Sigmoid colon (tissue), 7 donors: Measurements from ENCODE around the gene CDAN1. TPM values are rescaled to one million over a fixed set of nuclear protein-coding genes. Genes with fewer than 3 reads are reported as not detected.

Experiments
- DNase-seq: peaks from one replicate; pipeline ENCODE4 v3.0.0-alpha.2; 2019
- H3K27ac ChIP-seq, 4 donors: fragments of 200-600 bp; sonication (generic); one replicate each; pipeline ENCODE4 v1.5.1; 2016 to 2019; ENCODE audit warnings: mild to moderate bottlenecking in 1 of 4
- H3K27me3 ChIP-seq, 3 donors: fragments of 200-600 bp; sonication (generic); one replicate each; pipeline ENCODE4 v1.5.1; 2019; ENCODE audit warnings: mild to moderate bottlenecking in 1 of 3
- H3K36me3 ChIP-seq, 4 donors: fragments of 200-600 bp; sonication (generic); one replicate each; pipeline ENCODE4 v1.5.1; 2016 to 2019
- H3K4me1 ChIP-seq, 4 donors: fragments of 200-600 bp; sonication (generic); one replicate each; pipeline ENCODE4 v1.5.1; 2017 to 2019
- H3K4me3 ChIP-seq, 4 donors: fragments of 200-600 bp; sonication (generic); one replicate each; pipeline ENCODE4 v1.5.1; 2017 to 2019; ENCODE audit warnings: mild to moderate bottlenecking in 2 of 4, moderate library complexity in 1 of 4
- H3K9me3 ChIP-seq, 4 donors: fragments of 200-600 bp in 3 of 4; sonication (generic) in 3 of 4; one replicate each; pipeline versions ENCODE4 v1.5.1 to v1.6.1; 2013 to 2019
- EP300 ChIP-seq, 4 donors: sonication (generic); formaldehyde crosslinking; IDR thresholded peaks; one replicate each; pipeline ENCODE4 v1.6.1; 2017; ENCODE audit warnings: antibody characterized with exemption in 4 of 4
- POLR2A ChIP-seq, 2 donors: fragments of 450-650 bp; IDR thresholded peaks; one replicate each; pipeline ENCODE4 v1.6.1; 2016; ENCODE audit warnings: antibody characterized with exemption in 2 of 2, mild to moderate bottlenecking in 2 of 2, moderate library complexity in 2 of 2
- POLR2AphosphoS5 ChIP-seq, 4 donors: sonication (generic); formaldehyde crosslinking; IDR thresholded peaks; one replicate each; pipeline ENCODE4 v1.6.1; 2017; ENCODE audit warnings: antibody characterized with exemption in 4 of 4
- WGBS, 2 donors: extraction: QIAGEN DNeasy Blood & Tissue Kit; methylation state at CpG; one replicate each; pipeline ENCODE4 v1.1.7; 2013; 5-methylcytosine and 5-hydroxymethylcytosine counted together
- intact Hi-C: fragments of 100-400 bp; cut with DNase I; formaldehyde crosslinking; loops from one replicate; pipeline ENCODE4 v1.15.1; 2023
- polyA plus RNA-seq, 3 donors: library from polyadenylated mRNA; stranded (reverse); fragments of 200-250 nt; gene quantifications; one replicate each; pipeline ENCODE4 v1.2.3, GENCODE V29; 2013
- total RNA-seq, 4 donors: library from RNA; depleted of rRNA; stranded (reverse); fragments of >200 nt; gene quantifications; one replicate each; pipeline ENCODE4 v1.1.0, GENCODE V29; 2016
- TF ChIP-seq, protein P1 (sequence below), 4 experiments: fragments of 450-650 bp in 3 of 4; fragments of 200-600 bp in 1 of 4; IDR thresholded peaks; one replicate each; pipeline ENCODE4 v1.5.1; 2016 to 2019; ENCODE audit warnings: antibody characterized with exemption in 4 of 4, mild to moderate bottlenecking in 3 of 4, moderate library complexity in 2 of 4
- donor health status: healthy with polysubstance abuse.
- donor health status: Bipolar disorder and iron deficiency.
- donor health status: healthy.

Gene CDAN1
- total and polyA plus RNA-seq, 7 donors, result 1.2 to 11.4 (median 8.0) TPM

DNA sequence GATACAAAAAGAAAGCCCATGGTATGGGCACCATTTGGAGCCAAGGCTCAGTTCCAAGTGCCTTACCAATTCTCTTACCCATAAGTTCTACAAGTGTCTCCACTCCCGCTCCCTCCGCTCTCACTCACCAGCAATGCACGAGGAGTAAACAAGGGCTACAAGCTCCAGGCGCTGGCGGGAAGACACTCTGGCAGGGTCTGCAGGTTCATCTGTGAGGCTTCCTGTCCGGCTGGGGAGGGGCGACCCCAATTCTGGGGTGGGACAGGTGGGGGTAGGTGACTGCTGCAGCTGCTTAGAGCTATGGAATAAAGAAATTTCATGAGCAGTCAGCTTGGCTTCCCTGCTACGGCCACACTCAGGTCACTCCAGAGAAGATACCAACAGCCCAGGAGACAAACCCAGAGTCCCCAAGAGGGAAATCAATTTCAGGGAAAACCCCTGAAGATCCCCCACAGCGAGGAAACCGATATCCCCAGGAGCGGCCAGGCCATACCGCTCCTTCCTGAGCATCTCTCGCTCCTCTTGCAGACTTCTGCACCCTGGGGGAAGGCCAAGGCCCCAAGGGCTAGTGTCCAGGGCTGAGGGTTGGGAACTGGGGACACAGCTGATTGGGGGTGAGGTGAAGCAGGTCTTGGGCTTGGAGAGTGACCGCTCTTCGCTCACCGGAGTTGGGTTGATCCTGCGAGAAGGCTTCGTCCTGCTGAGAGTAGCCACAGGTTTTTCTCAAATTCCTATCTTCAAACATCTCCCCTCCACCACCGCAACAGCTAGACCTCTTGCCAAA lies 1.4 kb downstream of the CDAN1 start:
- H3K4me3 ChIP-seq, result peak overlapping the region; percentile 62 to 96 (median 86)
- H3K27me3 ChIP-seq, result no peaks in the 10 kb centered on the region
- peak overlapping the region; percentile 6 to 95 (median 91) for H3K27ac ChIP-seq
- intact Hi-C loops, result loop anchor here (2.0 to 10.0 kb wide), 2 partner anchors 187 to 369 kb away; partner anchors contain the start of gene UBR1
- H3K4me1 ChIP-seq, result peaks cover 0 to 23% (median 21%) of the 10 kb centered on the region in 4 donors
- 90 to 91% methylated on average over 19 of the region's 19 CpGs for WGBS, 2 donors
- peaks cover 7 to 40% (median 14%) of the 10 kb centered on the region in 4 donors for H3K36me3 ChIP-seq
- no peaks in the 10 kb centered on the region for H3K9me3 ChIP-seq
- TF ChIP-seq, protein P1, sequence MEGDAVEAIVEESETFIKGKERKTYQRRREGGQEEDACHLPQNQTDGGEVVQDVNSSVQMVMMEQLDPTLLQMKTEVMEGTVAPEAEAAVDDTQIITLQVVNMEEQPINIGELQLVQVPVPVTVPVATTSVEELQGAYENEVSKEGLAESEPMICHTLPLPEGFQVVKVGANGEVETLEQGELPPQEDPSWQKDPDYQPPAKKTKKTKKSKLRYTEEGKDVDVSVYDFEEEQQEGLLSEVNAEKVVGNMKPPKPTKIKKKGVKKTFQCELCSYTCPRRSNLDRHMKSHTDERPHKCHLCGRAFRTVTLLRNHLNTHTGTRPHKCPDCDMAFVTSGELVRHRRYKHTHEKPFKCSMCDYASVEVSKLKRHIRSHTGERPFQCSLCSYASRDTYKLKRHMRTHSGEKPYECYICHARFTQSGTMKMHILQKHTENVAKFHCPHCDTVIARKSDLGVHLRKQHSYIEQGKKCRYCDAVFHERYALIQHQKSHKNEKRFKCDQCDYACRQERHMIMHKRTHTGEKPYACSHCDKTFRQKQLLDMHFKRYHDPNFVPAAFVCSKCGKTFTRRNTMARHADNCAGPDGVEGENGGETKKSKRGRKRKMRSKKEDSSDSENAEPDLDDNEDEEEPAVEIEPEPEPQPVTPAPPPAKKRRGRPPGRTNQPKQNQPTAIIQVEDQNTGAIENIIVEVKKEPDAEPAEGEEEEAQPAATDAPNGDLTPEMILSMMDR (IDR thresholded peaks at IDR 0.05), result no peak
- TF ChIP-seq POLR2AphosphoS5 (IDR thresholded peaks at IDR 0.05), result no peak
- DNase-seq, result peak; percentile 62

DNA sequence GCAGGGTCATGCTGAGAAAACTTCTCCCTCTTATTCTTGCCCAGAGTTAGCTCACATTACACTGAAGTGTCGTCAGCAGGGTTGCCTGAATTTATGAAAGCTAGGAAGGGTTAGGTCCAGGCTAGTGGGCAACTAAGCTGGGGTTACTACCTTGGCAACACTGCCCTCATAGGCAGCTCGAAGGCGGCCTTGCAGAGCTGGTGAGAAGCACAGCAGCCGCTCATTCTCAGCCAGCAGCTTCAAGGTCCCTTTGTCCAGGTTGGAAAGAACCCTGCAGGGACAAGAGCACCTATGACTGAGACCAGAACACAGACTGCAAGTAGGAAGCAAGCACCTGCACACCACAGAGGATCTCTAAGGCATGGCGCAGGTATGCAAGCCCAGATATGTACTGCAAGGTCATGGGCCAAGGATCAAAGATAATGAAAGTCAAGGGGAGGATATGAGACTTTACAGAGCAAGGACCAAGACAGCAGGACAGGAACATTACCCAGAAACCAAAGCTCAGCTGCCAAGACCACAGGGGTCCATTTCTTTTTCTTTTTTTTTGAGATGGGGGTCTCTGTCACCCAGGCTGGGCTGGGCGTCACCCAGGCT lies 2.8 kb downstream of the CDAN1 start:
- no peak overlapping the region for H3K4me3 ChIP-seq
- peaks cover 0 to 23% (median 21%) of the 10 kb centered on the region in 4 donors for H3K4me1 ChIP-seq
- no peaks in the 10 kb centered on the region for H3K27me3 ChIP-seq
- DNase-seq, result no peak
- 94 to 96% methylated on average over 6 of the region's 6 CpGs for WGBS, 2 donors
- TF ChIP-seq POLR2A (IDR thresholded peaks at IDR 0.05) (no peak), POLR2AphosphoS5 (IDR thresholded peaks at IDR 0.05) (no peak), EP300 (IDR thresholded peaks at IDR 0.05) (no peak)
- H3K27ac ChIP-seq, result no peak overlapping the region
- intact Hi-C loops, result loop anchor here (10.0 kb wide), 1 partner anchor 371 kb away; the partner anchor contains the start of gene UBR1
- H3K9me3 ChIP-seq, result no peaks in the 10 kb centered on the region
- peaks cover 10 to 55% (median 21%) of the 10 kb centered on the region in 4 donors for H3K36me3 ChIP-seq

DNA sequence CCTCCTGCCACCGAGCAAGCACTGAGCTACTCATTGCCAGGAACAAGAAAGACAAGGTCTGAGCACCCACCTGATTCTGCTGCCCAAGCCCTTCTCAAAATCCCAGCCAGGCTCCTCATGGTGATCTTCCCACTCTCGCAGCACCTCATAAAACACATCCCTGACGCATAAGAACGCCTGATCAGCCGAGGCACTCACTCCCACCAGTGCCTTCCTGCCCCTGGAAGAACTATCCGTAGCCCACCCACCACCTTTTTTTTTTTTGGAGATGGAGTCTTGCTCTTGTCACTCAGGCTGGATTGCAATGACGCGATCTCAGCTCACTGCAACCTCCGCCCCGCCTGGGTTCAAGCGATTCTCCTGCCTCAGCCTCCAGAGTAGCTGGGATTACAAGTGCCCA lies 3.9 kb downstream of the CDAN1 start:
- intact Hi-C loops, result loop anchor here (10.0 kb wide), 1 partner anchor 372 kb away; the partner anchor contains the start of gene UBR1
- Histone ChIP-seq H3K9me3 (no peaks in the 10 kb centered on the region), H3K4me1 (peaks cover 0 to 23% (median 21%) of the 10 kb centered on the region in 4 donors), H3K4me3 (no peak overlapping the region), H3K27ac (no peak overlapping the region), H3K27me3 (no peaks in the 10 kb centered on the region), H3K36me3 (peaks cover 10 to 66% (median 28%) of the 10 kb centered on the region in 4 donors)
- peak; percentile 42 for DNase-seq
- WGBS, 2 donors, result 94 to 96% methylated on average over 11 of the region's 11 CpGs
- TF ChIP-seq EP300 (IDR thresholded peaks at IDR 0.05) (no peak), POLR2AphosphoS5 (IDR thresholded peaks at IDR 0.05) (no peak), POLR2A (IDR thresholded peaks at IDR 0.05) (no peak)
- TF ChIP-seq, protein P1 (IDR thresholded peaks at IDR 0.05), result no peak

DNA sequence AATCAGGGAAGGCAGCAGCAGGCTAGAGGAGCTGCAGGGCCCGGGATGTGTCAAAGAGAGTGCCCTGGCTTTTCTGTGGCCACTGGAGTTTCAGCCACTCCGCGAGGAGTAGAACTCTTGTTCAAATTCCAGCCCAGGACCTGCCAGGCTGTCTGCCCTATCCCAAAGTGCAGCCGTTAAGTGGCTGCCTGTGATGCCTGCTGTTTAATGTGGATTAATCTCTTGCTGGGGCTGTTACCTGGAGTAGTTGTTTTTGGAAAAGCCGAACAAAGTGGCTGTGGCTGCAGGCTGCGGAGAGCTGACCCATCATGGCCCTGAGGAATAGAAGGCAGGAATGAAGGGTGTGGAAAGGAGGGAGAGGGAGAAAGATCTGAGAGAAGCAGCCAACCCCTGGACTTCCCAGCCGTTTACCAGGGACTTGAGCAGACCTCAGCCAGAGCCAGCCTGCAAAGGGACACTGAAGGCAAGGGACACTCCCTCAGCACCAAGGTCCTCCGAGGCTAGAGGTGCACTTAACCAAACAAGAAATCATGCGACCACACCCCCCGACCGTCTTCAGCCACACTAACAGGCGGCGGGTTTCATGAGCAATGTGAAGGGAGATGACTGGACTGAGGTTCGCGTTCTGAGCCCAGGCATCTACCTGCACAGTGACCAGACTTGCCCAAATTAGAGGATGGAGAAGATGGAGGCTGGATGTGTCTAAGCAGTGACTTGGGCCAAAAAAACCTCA lies 4.7 kb downstream of the CDAN1 start:
- Histone ChIP-seq H3K27ac (no peak overlapping the region), H3K4me1 (peaks cover 0 to 18% (median 15%) of the 10 kb centered on the region in 4 donors), H3K27me3 (no peaks in the 10 kb centered on the region), H3K36me3 (peaks cover 10 to 74% (median 34%) of the 10 kb centered on the region in 4 donors), H3K4me3 (no peak overlapping the region), H3K9me3 (no peaks in the 10 kb centered on the region)
- 87 to 91% methylated on average over 15 of the region's 15 CpGs for WGBS, 2 donors
- no peak for DNase-seq
- no peak for TF ChIP-seq EP300 (IDR thresholded peaks at IDR 0.05)
- TF ChIP-seq POLR2AphosphoS5 (IDR thresholded peaks at IDR 0.05), result no peak
- TF ChIP-seq, protein P1 (IDR thresholded peaks at IDR 0.05), result no peak
- no peak for TF ChIP-seq POLR2A (IDR thresholded peaks at IDR 0.05)
- intact Hi-C loops, result loop anchor here (10.0 kb wide), 1 partner anchor 373 kb away; the partner anchor contains the start of gene UBR1
